ENCODE measurements around the gene ACTN3. TPM values are rescaled to one million over a fixed set of nuclear protein-coding genes. Genes with fewer than 3 reads are reported as not detected.
"Not testable (repeated sequence)": the region's sequence is repeated elsewhere in the genome, so short reads cannot be mapped to it uniquely, and the experiment has no call there.

Gene ACTN3
- total RNA-seq, 1 experiment from 2014 or later: not detected

GRCh38 chr11:66580803-66581202, 34.1 kb downstream of the ACTN3 start:
- ChIA-PET CTCF (interaction anchor here (0.9 kb wide), 1 partner anchor 12 kb away, joined by 6 read pairs; no protein-coding TSS in a partner anchor), POLR2A (interaction anchor here (0.6 kb wide), 1 partner anchor 89 kb away, joined by 4 read pairs; no protein-coding TSS in a partner anchor)
- Mint-ChIP-seq H3K4me1 (ENCODE audit: low read depth, unreplicated experiment) (no peaks in the 10 kb centered on the region), H3K9me3 (ENCODE audit: unreplicated experiment) (peaks cover 24% of the 10 kb centered on the region), H3K36me3 (ENCODE audit: insufficient read depth, unreplicated experiment) (no peaks in the 10 kb centered on the region), H3K27ac (ENCODE audit: unreplicated experiment) (no peak overlapping the region), H3K4me3 (ENCODE audit: unreplicated experiment) (no peak overlapping the region), H3K27me3 (ENCODE audit: insufficient read depth, unreplicated experiment) (no peaks in the 10 kb centered on the region)
- Histone ChIP-seq H3K9me3 (peaks cover 22% of the 10 kb centered on the region), H3K36me3 (ENCODE audit: control insufficient read depth, insufficient read depth, low read length) (no peaks in the 10 kb centered on the region), H3K27me3 (replicated peaks; ENCODE audit: control insufficient read depth, insufficient read depth, low read length) (no peaks in the 10 kb centered on the region; the same call in 1 of the 2 replicates), H3K4me1 (no peaks in the 10 kb centered on the region), H3K4me3 (ENCODE audit: low read depth, low read length) (no peak overlapping the region)
- DNase-seq: no peak
- intact Hi-C loops (cut with micrococcal nuclease; ENCODE audit: unreplicated experiment): no loop called here
- TF ChIP-seq, protein P1, sequence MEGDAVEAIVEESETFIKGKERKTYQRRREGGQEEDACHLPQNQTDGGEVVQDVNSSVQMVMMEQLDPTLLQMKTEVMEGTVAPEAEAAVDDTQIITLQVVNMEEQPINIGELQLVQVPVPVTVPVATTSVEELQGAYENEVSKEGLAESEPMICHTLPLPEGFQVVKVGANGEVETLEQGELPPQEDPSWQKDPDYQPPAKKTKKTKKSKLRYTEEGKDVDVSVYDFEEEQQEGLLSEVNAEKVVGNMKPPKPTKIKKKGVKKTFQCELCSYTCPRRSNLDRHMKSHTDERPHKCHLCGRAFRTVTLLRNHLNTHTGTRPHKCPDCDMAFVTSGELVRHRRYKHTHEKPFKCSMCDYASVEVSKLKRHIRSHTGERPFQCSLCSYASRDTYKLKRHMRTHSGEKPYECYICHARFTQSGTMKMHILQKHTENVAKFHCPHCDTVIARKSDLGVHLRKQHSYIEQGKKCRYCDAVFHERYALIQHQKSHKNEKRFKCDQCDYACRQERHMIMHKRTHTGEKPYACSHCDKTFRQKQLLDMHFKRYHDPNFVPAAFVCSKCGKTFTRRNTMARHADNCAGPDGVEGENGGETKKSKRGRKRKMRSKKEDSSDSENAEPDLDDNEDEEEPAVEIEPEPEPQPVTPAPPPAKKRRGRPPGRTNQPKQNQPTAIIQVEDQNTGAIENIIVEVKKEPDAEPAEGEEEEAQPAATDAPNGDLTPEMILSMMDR (IDR thresholded peaks at IDR 0.05; ENCODE audit: insufficient read depth in 1 of 2, low read depth in 1 of 2, low read length in 1 of 2, severe bottlenecking in 1 of 2, unreplicated experiment in 1 of 2): no peak
- BruUV-seq (replicated peaks): no TSS peak

DNA sequence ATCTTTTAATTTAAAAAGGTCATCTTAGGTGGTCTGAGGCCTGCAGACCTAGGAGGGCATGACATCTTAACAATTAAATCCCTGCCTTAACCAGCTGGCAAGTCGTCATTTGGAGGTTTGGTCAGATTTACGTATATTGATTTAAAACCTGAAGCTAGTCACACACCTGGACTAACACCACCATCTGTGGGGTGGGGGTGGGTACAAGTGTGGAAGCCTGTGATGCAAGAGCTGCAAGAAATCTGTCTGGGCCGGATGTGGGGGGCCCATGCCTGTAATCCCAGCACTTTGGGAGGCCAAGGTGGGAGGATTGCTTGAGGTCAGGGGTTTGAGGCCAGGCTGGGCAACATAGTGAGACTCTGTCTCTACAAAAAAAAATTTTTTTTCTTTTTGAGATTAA, 34.6 kb downstream of the ACTN3 start:
- CTCF ChIA-PET: interaction anchor here (0.9 kb wide), 1 partner anchor 11 kb away, joined by 6 read pairs; no protein-coding TSS in a partner anchor
- DNase-seq: no peak
- H3K9me3 Mint-ChIP-seq (ENCODE audit: unreplicated experiment): peaks cover 24% of the 10 kb centered on the region
- TF ChIP-seq, protein P1 (IDR thresholded peaks at IDR 0.05; ENCODE audit: insufficient read depth in 1 of 2, low read depth in 1 of 2, low read length in 1 of 2, severe bottlenecking in 1 of 2, unreplicated experiment in 1 of 2): no peak
- no peaks in the 10 kb centered on the region for H3K27me3 Mint-ChIP-seq (ENCODE audit: insufficient read depth, unreplicated experiment)
- no peak overlapping the region for H3K4me3 Mint-ChIP-seq (ENCODE audit: unreplicated experiment)
- no peaks in the 10 kb centered on the region for H3K4me1 Mint-ChIP-seq (ENCODE audit: low read depth, unreplicated experiment)
- H3K27ac Mint-ChIP-seq (ENCODE audit: unreplicated experiment): no peak overlapping the region
- H3K36me3 ChIP-seq (ENCODE audit: control insufficient read depth, insufficient read depth, low read length): no peaks in the 10 kb centered on the region
- no peaks in the 10 kb centered on the region for H3K36me3 Mint-ChIP-seq (ENCODE audit: insufficient read depth, unreplicated experiment)
- no peak overlapping the region for H3K4me3 ChIP-seq (ENCODE audit: low read depth, low read length)
- H3K9me3 ChIP-seq: peaks cover 22% of the 10 kb centered on the region
- H3K27me3 ChIP-seq (replicated peaks; ENCODE audit: control insufficient read depth, insufficient read depth, low read length): no peaks in the 10 kb centered on the region; the same call in 1 of the 2 replicates
- BruUV-seq (replicated peaks): no TSS peak
- intact Hi-C loops (cut with micrococcal nuclease; ENCODE audit: unreplicated experiment): no loop called here
- no peaks in the 10 kb centered on the region for H3K4me1 ChIP-seq
- POLR2A ChIA-PET: interaction anchor here (0.6 kb wide), 1 partner anchor 89 kb away, joined by 4 read pairs; no protein-coding TSS in a partner anchor

GRCh38 chr11:66582565-66583147, 36.0 kb downstream of the ACTN3 start:
- DNase-seq; H3K27ac Mint-ChIP-seq (ENCODE audit: unreplicated experiment); intact Hi-C loops (cut with micrococcal nuclease; ENCODE audit: unreplicated experiment); H3K27me3 Mint-ChIP-seq (ENCODE audit: insufficient read depth, unreplicated experiment); H3K36me3 Mint-ChIP-seq (ENCODE audit: insufficient read depth, unreplicated experiment); BruUV-seq (replicated peaks); H3K27me3 ChIP-seq (replicated peaks; ENCODE audit: control insufficient read depth, insufficient read depth, low read length); H3K4me1 ChIP-seq; POLR2A ChIA-PET; H3K36me3 ChIP-seq (ENCODE audit: control insufficient read depth, insufficient read depth, low read length); H3K4me3 Mint-ChIP-seq (ENCODE audit: unreplicated experiment); H3K4me1 Mint-ChIP-seq (ENCODE audit: low read depth, unreplicated experiment); H3K4me3 ChIP-seq (ENCODE audit: low read depth, low read length); CTCF ChIA-PET: not testable (repeated sequence)
- peaks cover 27% of the 10 kb centered on the region for H3K9me3 ChIP-seq
- H3K9me3 Mint-ChIP-seq (ENCODE audit: unreplicated experiment): peaks cover 24% of the 10 kb centered on the region

DNA sequence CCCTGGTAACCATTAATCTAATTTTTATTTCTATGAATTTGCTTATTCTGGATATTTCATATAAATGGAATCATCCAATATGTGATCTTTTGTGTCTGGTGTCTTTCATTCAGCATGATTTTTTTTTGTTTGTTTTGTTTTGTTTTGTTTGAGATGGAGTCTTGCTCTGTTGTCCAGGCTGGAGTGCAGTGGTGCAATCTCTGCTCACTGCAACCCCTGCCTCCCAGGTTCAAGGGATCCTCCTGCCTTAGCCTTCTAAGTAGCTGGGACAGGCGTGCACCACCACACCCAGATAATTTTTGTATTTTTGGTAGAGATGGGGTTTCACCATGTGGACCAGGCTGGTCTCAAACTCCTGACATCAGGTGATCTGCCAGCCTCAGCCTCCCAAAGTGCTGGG, 38.7 kb downstream of the ACTN3 start:
- H3K36me3 ChIP-seq (ENCODE audit: control insufficient read depth, insufficient read depth, low read length); H3K27me3 Mint-ChIP-seq (ENCODE audit: insufficient read depth, unreplicated experiment); DNase-seq; H3K4me1 ChIP-seq; intact Hi-C loops (cut with micrococcal nuclease; ENCODE audit: unreplicated experiment); H3K4me3 ChIP-seq (ENCODE audit: low read depth, low read length); H3K27ac Mint-ChIP-seq (ENCODE audit: unreplicated experiment); H3K36me3 Mint-ChIP-seq (ENCODE audit: insufficient read depth, unreplicated experiment); H3K27me3 ChIP-seq (replicated peaks; ENCODE audit: control insufficient read depth, insufficient read depth, low read length); H3K4me3 Mint-ChIP-seq (ENCODE audit: unreplicated experiment); CTCF ChIA-PET; BruUV-seq (replicated peaks); H3K4me1 Mint-ChIP-seq (ENCODE audit: low read depth, unreplicated experiment): not testable (repeated sequence)
- peaks cover 23% of the 10 kb centered on the region for H3K9me3 Mint-ChIP-seq (ENCODE audit: unreplicated experiment)
- peaks cover 27% of the 10 kb centered on the region for H3K9me3 ChIP-seq
- POLR2A ChIA-PET: interaction anchor here (1.0 kb wide), 1 partner anchor 31 kb away, joined by 5 read pairs; no protein-coding TSS in a partner anchor
